SH-SY5Y (cell line): Measurements from ENCODE around the gene FFAR3.

ENCODE experiments used
- GATA2 ChIP-seq: IDR thresholded peaks from 2 replicates; pipeline ENCODE4 v1.6.1; 2011; ENCODE audit warnings: mild to moderate bottlenecking, low read depth, low read length
- GATA3 ChIP-seq: IDR thresholded peaks from 2 replicates; pipeline ENCODE4 v1.6.1; 2011; ENCODE audit warnings: low read depth, mild to moderate bottlenecking, low read length, moderate library complexity

GRCh38 chr19:35310331-35310730 lies 47.9 kb upstream of the FFAR3 start:
- TF ChIP-seq GATA2 (no peak), GATA3 (no peak)
